IMR-90 (cell line): ENCODE results near the gene GRHL3. TPM values are rescaled to one million over a fixed set of nuclear protein-coding genes. Genes with fewer than 3 reads are reported as not detected.

ENCODE experiments used
- ATAC-seq: fragments of 200-7000 bp; cut with Tn5 transposase; 2 replicates; pipeline ENCODE4 v1.9.1; 2020; ENCODE audit warnings: low read depth, mild to moderate bottlenecking, moderate library complexity
- BruUV-seq: library from RNA; stranded (reverse); fragments of 400-500 nt; replicated peaks from 2 replicates; lab custom pipeline; 2021; lab: Mats Ljungman, UMichigan
- CTCF ChIA-PET: fragments of 300-600 bp; formaldehyde crosslinking; extraction: SDS; loops from one replicate; lab custom pipeline; 2021; ENCODE audit warnings: antibody characterized with exemption; lab: Yijun Ruan, JAX
- POLR2A ChIA-PET: fragments of 300-600 bp; sonication (Branson Sonifier 250); formaldehyde crosslinking; loops from one replicate; lab custom pipeline; 2022; ENCODE audit warnings: antibody characterized with exemption; ENCODE audit not compliant: unreplicated experiment; lab: Charles Lee
- DNase-seq: peaks from one replicate; pipeline ENCODE4 v3.0.0; 2013
- H2AFZ ChIP-seq: replicated peaks from 2 replicates; pipeline ENCODE3; 2013; ENCODE audit warnings: low read length, mild to moderate bottlenecking; ENCODE audit not compliant: poor library complexity
- H2AK5ac ChIP-seq: 2 replicates; pipeline ENCODE4 v1.6.1; 2013; ENCODE audit warnings: low read depth, low read length, inconsistent platforms
- H2AK9ac ChIP-seq: replicated peaks from 2 replicates; pipeline ENCODE3; 2013; ENCODE audit warnings: mild to moderate bottlenecking, low read depth, low read length, moderate library complexity; ENCODE audit not compliant: poor library complexity
- H2BK120ac ChIP-seq: 2 replicates; pipeline ENCODE4 v1.6.1; 2013; ENCODE audit warnings: low read depth, low read length, inconsistent platforms
- H2BK15ac ChIP-seq: 3 replicates; pipeline ENCODE4 v1.6.1; 2013; ENCODE audit warnings: low read depth, low read length, inconsistent platforms
- H2BK20ac ChIP-seq: 2 replicates; pipeline ENCODE4 v1.6.1; 2013; ENCODE audit warnings: low read depth, mild to moderate bottlenecking, inconsistent platforms, low read length, moderate library complexity
- H2BK5ac ChIP-seq: 2 replicates; pipeline ENCODE4 v1.6.1; 2013; ENCODE audit warnings: mild to moderate bottlenecking, low read depth, low read length, inconsistent platforms; ENCODE audit not compliant: poor library complexity, severe bottlenecking
- H3K14ac ChIP-seq: replicated peaks from 2 replicates; pipeline ENCODE4 v1.6.1; 2013; ENCODE audit warnings: low read depth, low read length, inconsistent platforms
- H3K18ac ChIP-seq: 2 replicates; pipeline ENCODE4 v1.6.1; 2013; ENCODE audit warnings: low read depth, low read length, control low read depth
- H3K23ac ChIP-seq: 2 replicates; pipeline ENCODE4 v1.6.1; 2013; ENCODE audit warnings: low read depth, low read length, inconsistent platforms
- H3K27ac ChIP-seq: 2 replicates; pipeline ENCODE4 v1.5.1; 2013; ENCODE audit warnings: mild to moderate bottlenecking, control low read depth, low read length; ENCODE audit not compliant: insufficient read depth
- H3K27me3 ChIP-seq: 2 replicates; pipeline ENCODE4 v1.6.1; 2013; ENCODE audit warnings: low read length; ENCODE audit not compliant: control insufficient read depth, insufficient read depth
- H3K36me3 ChIP-seq: 2 replicates; pipeline ENCODE4 v1.6.1; 2013; ENCODE audit warnings: low read length, mixed read lengths; ENCODE audit not compliant: control insufficient read depth, insufficient read depth
- H3K4ac ChIP-seq: 2 replicates; pipeline ENCODE4 v1.6.1; 2013; ENCODE audit warnings: low read depth, low read length, inconsistent platforms
- H3K4me1 ChIP-seq: 2 replicates; pipeline ENCODE4 v1.6.1; 2013; ENCODE audit warnings: low read length, mixed read lengths; ENCODE audit not compliant: control insufficient read depth, insufficient read depth
- H3K4me2 ChIP-seq: 2 replicates; pipeline ENCODE4 v1.6.1; 2013; ENCODE audit warnings: low read depth, mild to moderate bottlenecking, control low read depth, low read length, moderate library complexity
- H3K4me3 ChIP-seq: 2 replicates; pipeline ENCODE4 v1.5.1; 2013; ENCODE audit warnings: low read depth, mild to moderate bottlenecking, control low read depth, low read length, moderate library complexity; ENCODE audit not compliant: insufficient read depth
- H3K56ac ChIP-seq: 2 replicates; pipeline ENCODE4 v1.6.1; 2013; ENCODE audit warnings: low read length, inconsistent platforms; ENCODE audit not compliant: insufficient read depth; ENCODE audit errors: extremely low read depth
- H3K79me1 ChIP-seq, 2 experiments: 2 replicates each; pipeline ENCODE4 v1.6.1; 2013; ENCODE audit warnings: low read length in 2 of 2, inconsistent platforms in 1 of 2, low read depth in 1 of 2
- H3K9ac ChIP-seq: 2 replicates; pipeline ENCODE4 v1.6.1; 2013; ENCODE audit warnings: low read depth, low read length, control low read depth
- H3K9me1 ChIP-seq: 2 replicates; pipeline ENCODE4 v1.6.1; 2013; ENCODE audit warnings: low read length, inconsistent platforms; ENCODE audit not compliant: insufficient read depth
- H3K9me3 ChIP-seq: 2 replicates; pipeline ENCODE4 v1.6.1; 2013; ENCODE audit warnings: low read length; ENCODE audit not compliant: control insufficient read depth, insufficient read depth
- H4K20me1 ChIP-seq: 2 replicates; pipeline ENCODE4 v1.6.1; 2013; ENCODE audit warnings: low read length, inconsistent platforms; ENCODE audit not compliant: insufficient read depth
- H4K5ac ChIP-seq: 2 replicates; pipeline ENCODE4 v1.6.1; 2013; ENCODE audit warnings: mild to moderate bottlenecking, low read depth, low read length, control low read depth
- H4K8ac ChIP-seq, 2 experiments: 2 replicates each; pipeline ENCODE4 v1.6.1; 2013; ENCODE audit warnings: low read depth in 2 of 2, low read length in 2 of 2, control low read depth in 1 of 2, inconsistent platforms in 1 of 2
- H4K91ac ChIP-seq: 2 replicates; pipeline ENCODE4 v1.6.1; 2013; ENCODE audit warnings: low read depth, low read length, inconsistent platforms; ENCODE audit not compliant: insufficient read depth
- BHLHE40 ChIP-seq: fragments of 150-350 bp; IDR thresholded peaks from 2 replicates; pipeline ENCODE4 v1.6.1; 2016; ENCODE audit warnings: mild to moderate bottlenecking, low read depth, low read length
- CEBPB ChIP-seq: IDR thresholded peaks from 2 replicates; pipeline ENCODE4 v1.6.1; 2012; ENCODE audit warnings: low read depth, low read length, improper control_type of control experiment
- CHD1 ChIP-seq: IDR thresholded peaks from 2 replicates; pipeline ENCODE4 v1.6.1; 2012; ENCODE audit warnings: low read depth, low read length, improper control_type of control experiment
- CTCF ChIP-seq: conservative IDR thresholded peaks from 2 replicates; pipeline ENCODE4 v1.5.1; 2012; ENCODE audit warnings: mild to moderate bottlenecking, low read depth, low read length, improper control_type of control experiment
- ELK1 ChIP-seq: fragments of 150-350 bp; IDR thresholded peaks from 2 replicates; pipeline ENCODE4 v1.6.1; 2016; ENCODE audit warnings: low read depth, mild to moderate bottlenecking, low read length, moderate library complexity, borderline replicate concordance
- MAFK ChIP-seq: IDR thresholded peaks from 2 replicates; pipeline ENCODE4 v1.6.1; 2012; ENCODE audit warnings: low read depth, low read length, improper control_type of control experiment
- MAZ ChIP-seq: IDR thresholded peaks from 2 replicates; pipeline ENCODE4 v1.6.1; 2012; ENCODE audit warnings: low read depth, mild to moderate bottlenecking, low read length, improper control_type of control experiment, moderate library complexity, borderline replicate concordance
- MXI1 ChIP-seq: IDR thresholded peaks from 2 replicates; pipeline ENCODE4 v1.6.1; 2012; ENCODE audit warnings: low read depth, mild to moderate bottlenecking, low read length, moderate library complexity, borderline replicate concordance
- NFE2L2 ChIP-seq: fragments of 150-350 bp; IDR thresholded peaks from 2 replicates; pipeline ENCODE4 v1.6.1; 2016; ENCODE audit warnings: low read depth, mild to moderate bottlenecking, low read length
- POLR2A ChIP-seq: IDR thresholded peaks from 2 replicates; pipeline ENCODE4 v1.6.1; 2012; ENCODE audit warnings: mild to moderate bottlenecking, low read depth, low read length
- RAD21 ChIP-seq: IDR thresholded peaks from 2 replicates; pipeline ENCODE4 v1.6.1; 2012; ENCODE audit warnings: low read length, improper control_type of control experiment
- RCOR1 ChIP-seq: IDR thresholded peaks from 2 replicates; pipeline ENCODE4 v1.6.1; 2012; ENCODE audit warnings: mild to moderate bottlenecking, low read length, improper control_type of control experiment; ENCODE audit not compliant: insufficient replicate concordance
- RFX5 ChIP-seq: IDR thresholded peaks from 2 replicates; pipeline ENCODE4 v1.8.0; 2012; ENCODE audit warnings: low read depth, mild to moderate bottlenecking, low read length, moderate library complexity
- SMC3 ChIP-seq: fragments of 150-350 bp; IDR thresholded peaks from 2 replicates; pipeline ENCODE4 v1.6.1; 2016; ENCODE audit warnings: low read depth, mild to moderate bottlenecking, antibody characterized with exemption, low read length, moderate library complexity
- USF2 ChIP-seq: fragments of 150-350 bp; IDR thresholded peaks from 2 replicates; pipeline ENCODE4 v1.6.1; 2017; ENCODE audit warnings: mild to moderate bottlenecking, antibody characterized with exemption, low read length, low read depth
- WGBS, 2 experiments: methylation state at CpG; one replicate each; pipeline versions ENCODE4 v1.1.5 to v1.1.7; 2013; ENCODE audit warnings: missing lambda C conversion rate in 2 of 2; ENCODE audit not compliant: insufficient read length in 1 of 2; ENCODE audit errors: extremely low coverage in 2 of 2; 5-methylcytosine and 5-hydroxymethylcytosine counted together
- dilution Hi-C: fragments of 300-500 bp; cut with HindIII; formaldehyde crosslinking; loops from one replicate; pipeline ENCODE4 v1.14.3; 2018; ENCODE audit warnings: low sequenced_read_pairs; ENCODE audit not compliant: unreplicated experiment
- in situ Hi-C: fragments of 300-500 bp; cut with MboI; formaldehyde crosslinking; loops from 3 replicates; pipeline ENCODE4 v1.14.3; 2019; ENCODE audit warnings: low sequenced_read_pairs, inconsistent platforms, mixed read lengths
- intact Hi-C: fragments of 100-400 bp; cut with micrococcal nuclease; formaldehyde crosslinking; loops from 2 replicates; pipeline ENCODE4 v1.10.0; 2022
- polyA plus RNA-seq, 3 experiments: library from polyadenylated mRNA; depleted of rRNA; stranded (reverse); fragments of >200 nt; gene quantifications; 2 replicates each; pipeline ENCODE4 v1.2.3, GENCODE V29; 2012; ENCODE audit warnings: low replicate concordance in 1 of 3
- total RNA-seq: library from RNA; depleted of rRNA; stranded (reverse); fragments of >200 nt; gene quantifications from 2 replicates; pipeline ENCODE4 v1.2.3, GENCODE V29; 2012

The GRHL3 gene
- total and polyA plus RNA-seq, 2 of the 4 experiments (the other 2 are of a cell fraction): not detected

- no TSS peak for BruUV-seq
- CTCF ChIA-PET: interaction anchor here (0.9 to 1.0 kb wide), 3 partner anchors 9 to 107 kb away, joined by 3 read pairs; partner anchors contain the start of gene GRHL3
- H3K14ac ChIP-seq: no peak overlapping the region
- TF ChIP-seq MAZ: no peak
- TF ChIP-seq MAFK: no peak
- TF ChIP-seq RFX5: no peak
- TF ChIP-seq RAD21: no peak
- no peak for TF ChIP-seq POLR2A
- no peak for TF ChIP-seq MXI1
- no peak for TF ChIP-seq NFE2L2
- TF ChIP-seq RCOR1: no peak
- TF ChIP-seq ELK1: no peak
- TF ChIP-seq BHLHE40: no peak
- no peak for TF ChIP-seq CHD1
- TF ChIP-seq CEBPB: no peak
- TF ChIP-seq CTCF: no peak
- TF ChIP-seq SMC3: no peak
- no peak for TF ChIP-seq USF2
Measured at GRCh38 chr1:24297187-24297851, 21.8 kb upstream of the GRHL3 start.

More at GRCh38 chr1:24297187-24297851, 21.8 kb upstream of the GRHL3 start:
- Histone ChIP-seq H2AK5ac (0 out of 2 replicates have a peak overlapping the region, but pooled peaks have one; percentile 40), H3K9me3 (no peaks in the 10 kb centered on the region), H2BK15ac (no peak overlapping the region), H3K23ac (no peak overlapping the region), H3K4me2 (no peak overlapping the region), H3K27me3 (peaks cover 19% of the 10 kb centered on the region), H3K36me3 (no peaks in the 10 kb centered on the region), H4K8ac (no peak overlapping the region), H3K56ac (no peak overlapping the region), H2BK120ac (no peak overlapping the region), H2BK20ac (no peak overlapping the region), H2BK5ac (no peak overlapping the region), H4K5ac (no peak overlapping the region), H4K20me1 (no peaks in the 10 kb centered on the region), H3K4me1 (peaks cover 24% of the 10 kb centered on the region), H3K9ac (no peak overlapping the region), H3K4me3 (no peak overlapping the region), H3K9me1 (peaks cover 12% of the 10 kb centered on the region), H3K18ac (no peak overlapping the region; the same call in 1 of the 2 replicates), H4K91ac (no peak overlapping the region), H2AK9ac (no peak overlapping the region), H3K27ac (no peak overlapping the region), H3K4ac (no peak overlapping the region; the same call in 1 of the 2 replicates), H2AFZ (no peak overlapping the region), H3K79me1 (no peaks in the 10 kb centered on the region)
- WGBS, 2 experiments: no CpG with 5 or more reads among the region's 5 CpGs
- no peak for ATAC-seq
- POLR2A ChIA-PET: interaction anchor here (0.6 kb wide), 1 partner anchor 15 kb away, joined by 3 read pairs; no protein-coding TSS in a partner anchor
- in situ Hi-C loops: no loop called here
- dilution Hi-C loops: no loop called here
- no peak for DNase-seq
- intact Hi-C loops: loop anchor here (10.0 kb wide), 1 partner anchor 87 kb away; no protein-coding TSS in a partner anchor
